Measurements from ENCODE around the gene ZNHIT6.

ZNHIT6 gene

DNA sequence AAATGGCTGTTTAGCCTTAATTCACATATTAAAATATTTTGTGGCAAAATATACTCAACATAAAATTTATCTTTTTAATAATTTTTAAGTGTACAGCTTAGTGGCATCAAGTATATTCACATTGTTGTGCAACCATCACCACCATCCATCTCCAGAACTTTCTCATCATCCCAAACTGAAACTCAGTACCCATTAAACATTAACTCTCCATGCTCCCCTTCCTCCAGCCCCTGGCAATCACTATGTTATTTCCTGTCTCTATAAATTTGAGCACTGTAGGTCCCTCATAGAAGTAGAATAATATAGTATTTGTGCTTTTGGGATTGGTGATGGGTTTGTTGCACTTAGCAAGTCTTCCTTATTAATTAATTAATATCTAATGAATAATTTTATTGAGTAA lies 98.3 kb downstream of the ZNHIT6 start:
- peaks cover 12% of the 10 kb centered on the region for H3K4me1 ChIP-seq (ENCODE audit: control insufficient read depth, insufficient read depth, low read length)

DNA sequence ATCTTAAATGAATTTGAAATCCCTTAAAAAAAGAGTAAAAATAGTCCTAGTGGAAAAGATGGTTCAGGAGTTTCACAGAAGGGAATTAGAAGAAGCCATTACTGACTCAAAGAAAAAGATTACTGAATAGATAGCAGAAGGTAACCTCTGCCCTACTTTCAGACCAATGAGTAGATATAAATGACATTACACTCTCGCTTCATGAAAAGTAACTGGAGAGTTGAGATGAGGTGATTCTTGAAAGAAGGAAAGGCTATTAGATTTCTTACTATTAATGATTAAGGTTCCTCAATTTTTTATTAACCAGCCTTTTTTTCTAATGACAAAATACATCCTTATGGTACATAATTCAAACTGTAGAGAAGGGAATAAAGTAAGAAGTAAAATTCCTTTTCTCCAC lies 99.4 kb downstream of the ZNHIT6 start:
- 100% methylated on average over 1 of the region's 1 CpG; no CpG with 5 or more reads in 1 of the 2 experiments for WGBS, 2 experiments
- Histone ChIP-seq H3K36me3 (ENCODE audit: control insufficient read depth, insufficient read depth, low read length) (no peaks in the 10 kb centered on the region), H3K27ac (ENCODE audit: insufficient read depth, low read depth, low read length, poor library complexity, severe bottlenecking) (no peak overlapping the region), H3K27me3 (ENCODE audit: control insufficient read depth, insufficient read depth, low read length, poor library complexity, severe bottlenecking) (no peaks in the 10 kb centered on the region), H3K4me3 (ENCODE audit: insufficient read depth, low read depth, low read length) (no peak overlapping the region), H3K9me3 (ENCODE audit: control insufficient read depth, low read length) (no peaks in the 10 kb centered on the region), H3K4me1 (ENCODE audit: control insufficient read depth, insufficient read depth, low read length) (peaks cover 12% of the 10 kb centered on the region)

More for the DNA sequence above, 98.3 kb downstream of the ZNHIT6 start:
- H3K9me3 ChIP-seq (ENCODE audit: control insufficient read depth, low read length), result no peaks in the 10 kb centered on the region
- no peak overlapping the region for H3K27ac ChIP-seq (ENCODE audit: insufficient read depth, low read depth, low read length, poor library complexity, severe bottlenecking)
- no peaks in the 10 kb centered on the region for H3K27me3 ChIP-seq (ENCODE audit: control insufficient read depth, insufficient read depth, low read length, poor library complexity, severe bottlenecking)
- no peak overlapping the region for H3K4me3 ChIP-seq (ENCODE audit: insufficient read depth, low read depth, low read length)
- H3K36me3 ChIP-seq (ENCODE audit: control insufficient read depth, insufficient read depth, low read length), result no peaks in the 10 kb centered on the region

DNA sequence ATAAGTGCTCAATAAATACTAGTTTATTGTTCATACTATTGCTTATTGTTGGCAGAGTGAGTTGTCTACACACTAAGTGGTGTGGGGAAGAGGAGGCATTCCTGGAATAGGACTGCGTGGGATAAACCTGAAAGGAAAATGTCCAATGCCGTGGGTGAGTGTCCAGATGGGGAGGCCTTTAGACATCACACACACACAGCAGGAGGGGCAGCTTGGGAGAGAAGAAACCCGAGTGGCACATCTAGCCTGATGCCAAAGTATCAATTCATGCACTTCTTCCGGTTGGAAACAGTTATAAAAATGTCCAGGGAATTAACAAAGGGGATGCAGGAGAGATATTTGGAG lies 100.3 kb downstream of the ZNHIT6 start:
- H3K4me3 ChIP-seq (ENCODE audit: insufficient read depth, low read depth, low read length), result no peak overlapping the region
- no peaks in the 10 kb centered on the region for H3K27me3 ChIP-seq (ENCODE audit: control insufficient read depth, insufficient read depth, low read length, poor library complexity, severe bottlenecking)
- 88 to 89% methylated on average over 4 of the region's 4 CpGs for WGBS, 2 experiments
- no peaks in the 10 kb centered on the region for H3K9me3 ChIP-seq (ENCODE audit: control insufficient read depth, low read length)
- H3K36me3 ChIP-seq (ENCODE audit: control insufficient read depth, insufficient read depth, low read length), result no peaks in the 10 kb centered on the region
- peaks cover 9% of the 10 kb centered on the region for H3K4me1 ChIP-seq (ENCODE audit: control insufficient read depth, insufficient read depth, low read length)
- H3K27ac ChIP-seq (ENCODE audit: insufficient read depth, low read depth, low read length, poor library complexity, severe bottlenecking), result peak overlapping the region; percentile 9

GRCh38 chr1:85607126-85607920 lies 100.9 kb downstream of the ZNHIT6 start:
- Histone ChIP-seq H3K27me3 (ENCODE audit: control insufficient read depth, insufficient read depth, low read length, poor library complexity, severe bottlenecking) (no peaks in the 10 kb centered on the region), H3K36me3 (ENCODE audit: control insufficient read depth, insufficient read depth, low read length) (no peaks in the 10 kb centered on the region), H3K27ac (ENCODE audit: insufficient read depth, low read depth, low read length, poor library complexity, severe bottlenecking) (peak overlapping the region; percentile 9), H3K4me3 (ENCODE audit: insufficient read depth, low read depth, low read length) (no peak overlapping the region), H3K9me3 (ENCODE audit: control insufficient read depth, low read length) (no peaks in the 10 kb centered on the region), H3K4me1 (ENCODE audit: control insufficient read depth, insufficient read depth, low read length) (peaks cover 6% of the 10 kb centered on the region)
- WGBS, 2 experiments, result 37 to 39% methylated on average over 10 of the region's 10 CpGs

- Histone ChIP-seq H3K36me3 (ENCODE audit: control insufficient read depth, insufficient read depth, low read length) (no peaks in the 10 kb centered on the region), H3K4me1 (ENCODE audit: control insufficient read depth, insufficient read depth, low read length) (peaks cover 6% of the 10 kb centered on the region), H3K9me3 (ENCODE audit: control insufficient read depth, low read length) (no peaks in the 10 kb centered on the region), H3K27me3 (ENCODE audit: control insufficient read depth, insufficient read depth, low read length, poor library complexity, severe bottlenecking) (no peaks in the 10 kb centered on the region), H3K27ac (ENCODE audit: insufficient read depth, low read depth, low read length, poor library complexity, severe bottlenecking) (no peak overlapping the region), H3K4me3 (ENCODE audit: insufficient read depth, low read depth, low read length) (no peak overlapping the region)
- WGBS, 2 experiments, result 85 to 95% methylated on average over 4 of the region's 4 CpGs
Observed at GRCh38 chr1:85606414-85606800, 101.8 kb downstream of the ZNHIT6 start.

GRCh38 chr1:85605484-85606413 lies 102.5 kb downstream of the ZNHIT6 start:
- Histone ChIP-seq H3K27ac (ENCODE audit: insufficient read depth, low read depth, low read length, poor library complexity, severe bottlenecking) (no peak overlapping the region), H3K9me3 (ENCODE audit: control insufficient read depth, low read length) (no peaks in the 10 kb centered on the region), H3K27me3 (ENCODE audit: control insufficient read depth, insufficient read depth, low read length, poor library complexity, severe bottlenecking) (no peaks in the 10 kb centered on the region), H3K4me1 (ENCODE audit: control insufficient read depth, insufficient read depth, low read length) (peaks cover 6% of the 10 kb centered on the region), H3K4me3 (ENCODE audit: insufficient read depth, low read depth, low read length) (no peak overlapping the region), H3K36me3 (ENCODE audit: control insufficient read depth, insufficient read depth, low read length) (no peaks in the 10 kb centered on the region)
- WGBS, 2 experiments, result 91 to 93% methylated on average over 8 of the region's 8 CpGs

DNA sequence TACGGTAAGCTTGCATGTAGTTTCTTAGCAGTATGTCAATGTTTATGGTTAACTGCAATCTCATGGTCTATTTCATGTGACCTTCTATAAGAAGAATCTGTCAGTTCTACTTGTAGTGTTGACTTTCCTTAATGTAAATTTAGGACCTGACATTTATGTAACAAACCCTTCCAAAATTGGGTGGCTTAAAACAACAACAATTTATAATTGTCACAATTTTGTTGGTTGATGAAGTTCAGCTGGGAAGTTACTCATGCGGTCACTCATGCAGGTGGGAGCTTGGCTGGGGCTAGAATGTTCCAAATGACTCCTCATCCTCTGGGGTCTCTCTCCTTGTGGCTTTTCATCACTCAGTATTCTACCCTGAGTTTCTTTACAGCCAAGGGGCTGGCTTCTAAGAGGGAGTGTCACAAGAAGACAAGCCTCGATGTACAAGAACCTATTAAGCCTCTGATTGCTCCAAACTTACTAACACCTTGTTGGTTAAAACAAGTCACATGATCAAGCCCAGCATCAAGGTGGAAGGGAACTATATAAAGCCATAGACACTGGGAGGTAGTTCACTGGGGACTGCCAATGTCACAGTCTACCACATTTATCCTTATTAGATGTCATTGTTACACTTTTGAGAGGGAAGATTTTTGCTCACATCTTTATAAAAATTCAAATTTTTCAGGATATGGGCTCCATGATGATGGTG lies 103.8 kb downstream of the ZNHIT6 start:
- no peak overlapping the region for H3K4me3 ChIP-seq (ENCODE audit: insufficient read depth, low read depth, low read length)
- H3K9me3 ChIP-seq (ENCODE audit: control insufficient read depth, low read length), result no peaks in the 10 kb centered on the region
- H3K36me3 ChIP-seq (ENCODE audit: control insufficient read depth, insufficient read depth, low read length), result no peaks in the 10 kb centered on the region
- no peak overlapping the region for H3K27ac ChIP-seq (ENCODE audit: insufficient read depth, low read depth, low read length, poor library complexity, severe bottlenecking)
- WGBS, 2 experiments, result 80 to 91% methylated on average over 3 of the region's 3 CpGs
- H3K27me3 ChIP-seq (ENCODE audit: control insufficient read depth, insufficient read depth, low read length, poor library complexity, severe bottlenecking), result no peaks in the 10 kb centered on the region
- peaks cover 6% of the 10 kb centered on the region for H3K4me1 ChIP-seq (ENCODE audit: control insufficient read depth, insufficient read depth, low read length)

DNA sequence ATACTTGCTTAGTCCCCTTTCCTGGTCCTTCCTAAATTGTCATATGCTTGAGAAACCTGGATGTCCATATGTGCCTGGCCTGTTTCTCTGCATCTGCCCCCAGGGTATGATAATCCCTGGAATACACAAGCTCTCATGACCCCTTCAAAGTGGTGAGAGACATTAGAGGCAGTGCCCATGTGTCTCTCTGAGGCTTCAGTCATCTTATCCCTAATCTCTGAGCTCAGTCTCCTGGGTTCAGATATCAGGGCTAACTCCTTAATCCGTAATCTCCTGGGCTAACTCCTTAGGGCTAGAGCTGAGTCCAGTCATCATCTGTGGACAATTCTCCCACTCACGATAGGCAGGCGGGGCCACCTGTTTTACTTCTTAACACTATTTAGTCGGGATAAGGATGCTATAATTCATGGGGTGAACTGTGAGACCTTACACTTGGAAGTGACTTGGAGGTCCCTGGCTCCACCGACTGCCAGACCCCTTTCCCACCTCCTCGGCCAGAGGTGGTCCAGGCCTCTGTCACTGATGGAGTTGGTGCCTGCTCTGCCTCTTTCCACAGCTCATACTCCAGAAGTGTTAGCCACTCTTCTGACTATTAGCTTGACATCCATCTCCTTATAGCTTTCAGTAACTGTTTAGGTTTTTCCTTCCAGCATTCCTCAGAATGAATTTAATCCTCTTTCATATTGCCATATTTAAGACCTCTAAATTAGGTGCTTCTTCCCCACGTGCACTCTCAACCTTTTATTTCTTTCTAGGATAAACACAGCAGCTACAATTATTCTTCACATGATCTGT lies 105.0 kb downstream of the ZNHIT6 start:
- WGBS, 2 experiments, result 88 to 90% methylated on average over 7 of the region's 7 CpGs
- Histone ChIP-seq H3K9me3 (ENCODE audit: control insufficient read depth, low read length) (no peaks in the 10 kb centered on the region), H3K27ac (ENCODE audit: insufficient read depth, low read depth, low read length, poor library complexity, severe bottlenecking) (no peak overlapping the region), H3K4me3 (ENCODE audit: insufficient read depth, low read depth, low read length) (no peak overlapping the region), H3K36me3 (ENCODE audit: control insufficient read depth, insufficient read depth, low read length) (no peaks in the 10 kb centered on the region), H3K4me1 (ENCODE audit: control insufficient read depth, insufficient read depth, low read length) (peaks cover 6% of the 10 kb centered on the region), H3K27me3 (ENCODE audit: control insufficient read depth, insufficient read depth, low read length, poor library complexity, severe bottlenecking) (no peaks in the 10 kb centered on the region)

DNA sequence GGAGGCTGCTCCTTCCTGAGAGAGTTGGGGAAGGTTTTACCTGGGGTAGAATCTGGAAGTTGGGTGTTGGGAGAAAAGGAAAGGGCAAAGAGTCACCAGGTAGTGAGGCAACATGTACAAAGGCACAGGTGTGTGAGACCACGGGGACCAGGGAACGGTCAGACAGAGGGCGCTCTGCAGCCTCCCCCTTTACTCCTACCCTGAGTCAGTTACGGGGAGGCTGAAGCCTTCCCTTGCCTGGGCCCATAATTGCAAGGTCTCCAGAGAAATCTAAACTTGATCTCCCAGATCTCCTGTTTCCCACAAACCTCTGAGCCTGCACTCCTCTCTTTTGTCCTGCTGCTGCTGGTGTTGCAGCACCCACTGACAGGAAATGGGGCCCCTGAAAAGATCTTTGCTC lies 105.7 kb downstream of the ZNHIT6 start:
- Histone ChIP-seq H3K36me3 (ENCODE audit: control insufficient read depth, insufficient read depth, low read length) (no peaks in the 10 kb centered on the region), H3K27me3 (ENCODE audit: control insufficient read depth, insufficient read depth, low read length, poor library complexity, severe bottlenecking) (no peaks in the 10 kb centered on the region), H3K4me1 (ENCODE audit: control insufficient read depth, insufficient read depth, low read length) (peaks cover 6% of the 10 kb centered on the region), H3K4me3 (ENCODE audit: insufficient read depth, low read depth, low read length) (no peak overlapping the region), H3K9me3 (ENCODE audit: control insufficient read depth, low read length) (no peaks in the 10 kb centered on the region), H3K27ac (ENCODE audit: insufficient read depth, low read depth, low read length, poor library complexity, severe bottlenecking) (no peak overlapping the region)
- 81 to 90% methylated on average over 4 of the region's 4 CpGs for WGBS, 2 experiments
